T-helper 2 cell treated with Interferon-gamma antibody and Interleukin-4, amounts not matched to agents 5 μg/mL and 100 μg/mL, for 36 hours (primary cell): ENCODE measurements around the gene HAT1.
A peak's percentile ranks its signal among the peaks of the same experiment; 100 is the strongest.

Experiments
- DNase-seq: peaks from one replicate; pipeline ENCODE4 v3.0.0; 2021; ENCODE audit warnings: low spot score
- H3K27ac Mint-ChIP-seq: one replicate; pipeline ENCODE4 v1.8.0; 2021; ENCODE audit warnings: mild to moderate bottlenecking, mixed read lengths
- H3K27me3 Mint-ChIP-seq: one replicate; pipeline ENCODE4 v1.8.0; 2021; ENCODE audit warnings: low read depth, mixed read lengths
- H3K36me3 Mint-ChIP-seq: one replicate; pipeline ENCODE4 v1.8.0; 2021; ENCODE audit warnings: low read depth, mixed read lengths
- H3K4me1 Mint-ChIP-seq: one replicate; pipeline ENCODE4 v1.8.0; 2021; ENCODE audit warnings: low read depth, mixed read lengths
- H3K4me3 Mint-ChIP-seq: one replicate; pipeline ENCODE4 v1.8.0; 2022; ENCODE audit warnings: mild to moderate bottlenecking, moderate library complexity, mixed read lengths
- H3K9me3 Mint-ChIP-seq: one replicate; pipeline ENCODE4 v1.8.0; 2021; ENCODE audit warnings: mixed read lengths

Gene HAT1

DNA sequence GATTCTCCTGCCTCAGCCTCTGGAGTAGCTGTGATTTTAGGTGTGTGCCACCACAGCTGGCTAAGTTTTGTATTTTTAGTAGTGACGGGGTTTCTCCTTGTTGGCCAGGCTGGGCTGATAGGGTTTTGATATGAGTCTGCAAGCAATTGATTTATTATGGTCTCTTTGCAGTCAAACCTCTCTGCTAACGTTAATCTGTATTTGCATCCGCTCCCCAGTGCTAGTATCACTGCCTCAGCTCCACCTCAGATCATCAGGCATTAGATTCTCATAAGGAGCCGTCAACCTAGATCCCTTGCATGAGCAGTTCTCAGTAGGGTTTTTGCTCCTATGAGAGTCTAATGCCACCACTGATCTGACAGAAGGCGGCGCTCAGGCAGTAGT, 19.0 kb downstream of the HAT1 start:
- H3K9me3 Mint-ChIP-seq, result no peaks in the 10 kb centered on the region
- no peaks in the 10 kb centered on the region for H3K27me3 Mint-ChIP-seq
- no peak for DNase-seq
- H3K27ac Mint-ChIP-seq, result no peak overlapping the region
- peaks cover 5% of the 10 kb centered on the region for H3K36me3 Mint-ChIP-seq
- H3K4me1 Mint-ChIP-seq, result peaks cover 17% of the 10 kb centered on the region
- no peak overlapping the region for H3K4me3 Mint-ChIP-seq

DNA sequence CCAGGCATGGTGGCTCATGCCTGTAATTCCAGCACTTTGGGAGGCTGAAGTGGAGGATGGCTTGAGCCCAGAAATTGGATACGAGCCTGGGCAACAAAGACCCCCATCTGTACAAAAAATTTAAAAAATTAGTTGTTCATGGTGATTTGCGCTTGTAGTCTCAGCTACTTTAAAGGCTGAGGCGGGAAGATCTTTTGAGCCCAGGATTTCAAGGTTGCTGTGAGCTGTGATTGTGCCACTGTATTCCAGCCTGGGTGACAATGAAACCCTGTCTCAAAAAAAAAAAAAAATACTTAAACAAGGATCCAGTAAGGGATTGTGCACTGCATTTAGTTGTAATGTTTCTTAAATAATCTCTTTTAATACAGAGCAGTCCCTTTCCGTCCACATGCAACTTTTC, 21.6 kb downstream of the HAT1 start:
- no peak for DNase-seq
- H3K4me1 Mint-ChIP-seq, result peaks cover 13% of the 10 kb centered on the region
- H3K4me3 Mint-ChIP-seq, result no peak overlapping the region
- H3K27ac Mint-ChIP-seq, result no peak overlapping the region
- no peaks in the 10 kb centered on the region for H3K27me3 Mint-ChIP-seq
- H3K36me3 Mint-ChIP-seq, result peaks cover 5% of the 10 kb centered on the region
- H3K9me3 Mint-ChIP-seq, result no peaks in the 10 kb centered on the region

DNA sequence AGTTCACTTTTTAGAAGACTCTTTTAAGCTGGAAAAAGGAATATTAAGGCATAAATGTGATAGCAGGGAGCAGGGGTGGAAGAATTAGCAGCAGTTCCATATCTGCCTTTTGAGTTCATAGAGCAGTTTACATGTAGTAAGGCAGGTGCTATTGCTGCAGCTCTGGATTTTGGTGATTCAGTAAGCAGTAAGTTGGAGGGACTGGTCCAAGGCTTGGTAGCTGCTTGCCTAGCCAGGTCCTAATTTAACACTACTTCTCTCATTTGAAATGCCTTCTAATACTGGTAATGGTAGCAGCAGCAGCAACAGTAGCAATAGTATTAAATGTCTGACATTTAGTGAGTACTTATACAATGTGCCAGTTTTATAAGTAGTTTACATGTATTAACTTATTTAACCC, 30.0 kb downstream of the HAT1 start:
- peaks cover 19% of the 10 kb centered on the region for H3K36me3 Mint-ChIP-seq
- H3K4me3 Mint-ChIP-seq, result no peak overlapping the region
- peaks cover 22% of the 10 kb centered on the region for H3K4me1 Mint-ChIP-seq
- no peak for DNase-seq
- H3K9me3 Mint-ChIP-seq, result no peaks in the 10 kb centered on the region
- H3K27ac Mint-ChIP-seq, result no peak overlapping the region
- H3K27me3 Mint-ChIP-seq, result no peaks in the 10 kb centered on the region

GRCh38 chr2:171952748-171953147, 30.5 kb downstream of the HAT1 start:
- H3K9me3 Mint-ChIP-seq, result no peaks in the 10 kb centered on the region
- peaks cover 20% of the 10 kb centered on the region for H3K36me3 Mint-ChIP-seq
- H3K27ac Mint-ChIP-seq, result no peak overlapping the region
- no peak for DNase-seq
- H3K27me3 Mint-ChIP-seq, result no peaks in the 10 kb centered on the region
- H3K4me3 Mint-ChIP-seq, result no peak overlapping the region
- H3K4me1 Mint-ChIP-seq, result peaks cover 22% of the 10 kb centered on the region

GRCh38 chr2:171956135-171956825, 34.0 kb downstream of the HAT1 start:
- no peaks in the 10 kb centered on the region for H3K27me3 Mint-ChIP-seq
- no peaks in the 10 kb centered on the region for H3K9me3 Mint-ChIP-seq
- H3K27ac Mint-ChIP-seq, result no peak overlapping the region
- no peak overlapping the region for H3K4me3 Mint-ChIP-seq
- DNase-seq, result no peak
- H3K36me3 Mint-ChIP-seq, result peaks cover 25% of the 10 kb centered on the region
- H3K4me1 Mint-ChIP-seq, result peaks cover 39% of the 10 kb centered on the region

DNA sequence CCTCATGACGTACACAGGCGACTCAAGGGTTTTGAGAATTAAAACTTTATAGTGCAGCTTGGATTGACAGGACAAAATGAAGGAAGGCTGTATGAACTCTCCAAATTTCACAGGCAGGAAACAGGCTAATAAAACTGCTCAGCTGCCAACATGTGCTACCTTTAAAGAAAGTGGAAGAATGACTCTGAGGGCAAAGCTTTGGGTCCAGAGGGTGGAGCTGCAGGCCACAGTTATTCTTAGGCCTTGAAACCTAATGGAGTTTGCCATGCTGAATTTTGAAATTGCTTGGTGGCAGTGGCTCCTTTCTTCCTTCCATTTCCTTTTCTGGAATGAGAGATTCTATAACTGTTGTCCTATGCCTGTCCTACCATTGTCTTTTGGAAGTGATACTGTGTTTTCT, 34.8 kb downstream of the HAT1 start:
- Mint-ChIP-seq H3K27me3 (no peaks in the 10 kb centered on the region), H3K27ac (no peak overlapping the region), H3K4me1 (peaks cover 41% of the 10 kb centered on the region), H3K36me3 (peaks cover 25% of the 10 kb centered on the region), H3K4me3 (no peak overlapping the region), H3K9me3 (no peaks in the 10 kb centered on the region)
- DNase-seq, result no peak

- Mint-ChIP-seq H3K4me3 (no peak overlapping the region), H3K4me1 (peaks cover 45% of the 10 kb centered on the region), H3K27ac (no peak overlapping the region), H3K36me3 (peaks cover 28% of the 10 kb centered on the region), H3K27me3 (no peaks in the 10 kb centered on the region), H3K9me3 (no peaks in the 10 kb centered on the region)
- DNase-seq, result no peak
These were observed 36.2 kb downstream of the HAT1 start for GRCh38 chr2:171958475-171958874.

DNA sequence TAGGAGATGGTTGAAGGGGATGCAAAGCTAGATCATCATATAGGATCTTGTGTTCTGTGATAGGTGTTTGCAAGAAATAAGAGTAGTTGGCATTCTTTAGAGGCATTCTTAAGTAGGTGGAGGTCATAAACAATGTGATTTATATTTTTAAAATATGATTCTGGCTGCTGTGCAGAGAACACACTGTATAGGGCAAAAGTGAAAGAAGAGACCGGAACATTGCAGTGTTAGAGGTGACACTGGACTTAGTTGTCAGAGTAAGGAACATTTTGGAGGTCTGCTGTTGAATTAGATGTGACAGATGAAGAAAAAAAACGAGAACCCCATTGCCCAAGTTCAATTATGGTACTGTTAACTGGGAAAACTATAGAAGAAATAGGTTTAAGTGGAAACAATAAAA, 37.7 kb downstream of the HAT1 start:
- H3K27ac Mint-ChIP-seq, result no peak overlapping the region
- no peaks in the 10 kb centered on the region for H3K9me3 Mint-ChIP-seq
- peaks cover 46% of the 10 kb centered on the region for H3K4me1 Mint-ChIP-seq

DNA sequence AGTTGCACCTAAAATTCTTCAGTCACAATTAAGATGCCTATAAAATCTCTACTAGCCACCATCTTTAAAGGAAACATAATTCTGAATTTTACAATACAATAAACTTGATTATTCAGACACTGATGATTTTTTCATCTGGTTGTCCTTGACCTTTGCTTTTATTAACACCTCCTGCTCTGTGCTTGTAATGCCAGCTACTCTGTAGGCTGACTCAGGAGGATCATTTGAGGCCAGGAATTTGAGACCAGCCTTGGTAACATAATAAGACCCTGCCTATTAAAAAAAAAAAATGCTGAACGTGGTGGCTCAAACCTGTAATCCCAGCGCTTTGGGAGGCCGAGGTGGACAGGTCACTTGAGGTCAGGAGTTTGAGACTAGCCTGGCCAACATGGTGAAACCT, 38.3 kb downstream of the HAT1 start:
- Mint-ChIP-seq H3K36me3 (peaks cover 21% of the 10 kb centered on the region), H3K4me3 (no peak overlapping the region), H3K27me3 (no peaks in the 10 kb centered on the region), H3K27ac (no peak overlapping the region), H3K9me3 (no peaks in the 10 kb centered on the region), H3K4me1 (peaks cover 48% of the 10 kb centered on the region)
- no peak for DNase-seq

More for the DNA sequence above, 37.7 kb downstream of the HAT1 start:
- Mint-ChIP-seq H3K27me3 (no peaks in the 10 kb centered on the region), H3K36me3 (peaks cover 22% of the 10 kb centered on the region), H3K4me3 (no peak overlapping the region)
- no peak for DNase-seq

- H3K4me1 Mint-ChIP-seq, result peaks cover 44% of the 10 kb centered on the region
- peak overlapping the region; percentile 67 for H3K4me3 Mint-ChIP-seq
- no peaks in the 10 kb centered on the region for H3K27me3 Mint-ChIP-seq
- H3K9me3 Mint-ChIP-seq, result no peaks in the 10 kb centered on the region
- peak overlapping the region; percentile 67 for H3K27ac Mint-ChIP-seq
- no peak for DNase-seq
- peaks cover 37% of the 10 kb centered on the region for H3K36me3 Mint-ChIP-seq
These were observed 40.9 kb downstream of the HAT1 start for GRCh38 chr2:171963198-171963597.

GRCh38 chr2:171964308-171964707, 42.0 kb downstream of the HAT1 start:
- Mint-ChIP-seq H3K27me3 (no peaks in the 10 kb centered on the region), H3K4me3 (no peak overlapping the region), H3K4me1 (peaks cover 37% of the 10 kb centered on the region), H3K9me3 (no peaks in the 10 kb centered on the region), H3K27ac (no peak overlapping the region), H3K36me3 (peaks cover 34% of the 10 kb centered on the region)
- no peak for DNase-seq

DNA sequence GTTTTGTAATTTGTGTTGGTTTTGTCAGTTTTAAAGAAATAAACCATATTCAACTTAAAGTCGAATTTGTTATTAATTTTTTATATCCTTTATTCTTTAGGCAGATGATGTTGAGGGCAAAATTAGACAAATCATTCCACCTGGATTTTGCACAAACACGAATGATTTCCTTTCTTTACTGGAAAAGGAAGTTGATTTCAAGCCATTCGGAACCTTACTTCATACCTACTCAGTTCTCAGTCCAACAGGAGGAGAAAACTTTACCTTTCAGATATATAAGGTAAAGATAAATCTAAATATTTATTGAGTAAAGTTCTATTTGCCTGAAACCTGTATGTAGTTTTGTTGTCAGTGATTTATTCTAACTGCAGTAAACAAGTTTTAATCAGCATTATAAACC, 43.0 kb downstream of the HAT1 start:
- Mint-ChIP-seq H3K27ac (no peak overlapping the region), H3K27me3 (no peaks in the 10 kb centered on the region), H3K4me1 (peaks cover 30% of the 10 kb centered on the region), H3K4me3 (no peak overlapping the region), H3K36me3 (peaks cover 33% of the 10 kb centered on the region), H3K9me3 (no peaks in the 10 kb centered on the region)
- DNase-seq, result no peak

- H3K27ac Mint-ChIP-seq, result no peak overlapping the region
- H3K4me3 Mint-ChIP-seq, result no peak overlapping the region
- DNase-seq, result no peak
- peaks cover 33% of the 10 kb centered on the region for H3K36me3 Mint-ChIP-seq
- H3K9me3 Mint-ChIP-seq, result no peaks in the 10 kb centered on the region
- H3K27me3 Mint-ChIP-seq, result no peaks in the 10 kb centered on the region
- peaks cover 30% of the 10 kb centered on the region for H3K4me1 Mint-ChIP-seq
These were observed 43.4 kb downstream of the HAT1 start for GRCh38 chr2:171965661-171966060.

GRCh38 chr2:171966235-171966634, 44.0 kb downstream of the HAT1 start:
- H3K36me3 Mint-ChIP-seq, result peaks cover 32% of the 10 kb centered on the region
- H3K4me1 Mint-ChIP-seq, result peaks cover 28% of the 10 kb centered on the region
- no peak for DNase-seq
- no peaks in the 10 kb centered on the region for H3K9me3 Mint-ChIP-seq
- no peak overlapping the region for H3K4me3 Mint-ChIP-seq
- H3K27me3 Mint-ChIP-seq, result no peaks in the 10 kb centered on the region
- H3K27ac Mint-ChIP-seq, result no peak overlapping the region

DNA sequence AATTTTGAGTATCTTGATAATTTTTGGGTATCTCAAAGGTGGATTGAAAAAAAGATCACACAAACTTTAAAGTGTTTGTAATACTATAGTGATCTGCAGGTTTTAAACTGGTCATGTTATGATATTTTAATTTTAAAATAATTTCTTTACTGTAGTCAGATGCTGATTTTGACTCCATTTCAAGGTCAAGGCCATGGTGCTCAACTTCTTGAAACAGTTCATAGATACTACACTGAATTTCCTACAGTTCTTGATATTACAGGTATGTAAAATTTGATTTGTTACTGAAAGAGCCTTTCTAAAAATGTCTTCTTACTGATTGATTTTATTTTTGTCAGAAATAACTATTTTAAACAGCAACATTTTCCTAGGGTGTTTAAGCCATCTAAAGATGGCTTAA, 44.4 kb downstream of the HAT1 start:
- Mint-ChIP-seq H3K4me1 (peaks cover 26% of the 10 kb centered on the region), H3K36me3 (peaks cover 34% of the 10 kb centered on the region), H3K4me3 (no peak overlapping the region), H3K27ac (no peak overlapping the region), H3K27me3 (no peaks in the 10 kb centered on the region), H3K9me3 (no peaks in the 10 kb centered on the region)
- no peak for DNase-seq
